H1 (cell line): ENCODE data around the gene ZNG1B. TPM values are rescaled to one million over a fixed set of nuclear protein-coding genes. Genes with fewer than 3 reads are reported as not detected.

Experiments used
- CTCF ChIA-PET: fragments of 300-600 bp; sonication (Branson Sonifier 250); formaldehyde crosslinking; loops from one replicate; lab custom pipeline; 2021; ENCODE audit not compliant: partially characterized antibody; lab: Charles Lee
- POLR2A ChIA-PET: fragments of 300-600 bp; sonication (Branson Sonifier 250); formaldehyde crosslinking; loops from one replicate; lab custom pipeline; 2021; ENCODE audit warnings: inconsistent platforms; ENCODE audit not compliant: partially characterized antibody; lab: Charles Lee
- DNase-seq, 2 experiments: peaks; one replicate each; pipeline versions ENCODE4 v3.0.0 to v3.0.0-alpha.2; 2010 to 2022; ENCODE audit warnings: low spot score in 2 of 2, low read depth in 1 of 2, mixed read lengths in 1 of 2
- FAIRE-seq: peaks from 2 replicates; lab custom pipeline; 2011; peaks lifted over from hg19 to GRCh38; lab: Jason Lieb, UNC
- H2AFZ ChIP-seq: 2 replicates; pipeline ENCODE4 v1.8.1; 2012; ENCODE audit warnings: low read length, inconsistent platforms
- H2AK5ac ChIP-seq: 2 replicates; pipeline ENCODE4 v1.6.1; 2013; ENCODE audit warnings: low read depth, low read length
- H2BK120ac ChIP-seq: replicated peaks from 2 replicates; pipeline ENCODE3; 2013; ENCODE audit warnings: low read depth, low read length, inconsistent platforms
- H2BK12ac ChIP-seq: 2 replicates; pipeline ENCODE4 v1.6.1; 2013; ENCODE audit warnings: low read depth, low read length
- H2BK15ac ChIP-seq: 2 replicates; pipeline ENCODE4 v1.6.1; 2013; ENCODE audit warnings: low read length
- H2BK20ac ChIP-seq: 2 replicates; pipeline ENCODE4 v1.6.1; 2013; ENCODE audit warnings: low read length
- H2BK5ac ChIP-seq: 2 replicates; pipeline ENCODE4 v1.6.1; 2013; ENCODE audit warnings: low read depth, low read length
- H3K14ac ChIP-seq: 2 replicates; pipeline ENCODE4 v1.6.1; 2013; ENCODE audit warnings: inconsistent platforms; ENCODE audit not compliant: insufficient read length
- H3K18ac ChIP-seq: 2 replicates; pipeline ENCODE4 v1.6.1; 2013; ENCODE audit warnings: low read length; ENCODE audit errors: extremely low read depth
- H3K23ac ChIP-seq: 2 replicates; pipeline ENCODE4 v1.6.1; 2013; ENCODE audit warnings: inconsistent platforms; ENCODE audit not compliant: insufficient read length
- H3K23me2 ChIP-seq: 2 replicates; pipeline ENCODE4 v1.6.1; 2013; ENCODE audit warnings: low read depth, low read length
- H3K27ac ChIP-seq: 2 replicates; pipeline ENCODE4 v1.6.1; 2011; ENCODE audit warnings: low read depth, low read length, inconsistent platforms
- H3K27me3 ChIP-seq, 4 experiments: replicated peaks in 1 of 4; 1 replicate in 1 of 4; 2 replicates in 3 of 4; pipeline versions ENCODE4 v1.6.1 to v1.8.1; 2011 to 2013; ENCODE audit warnings: low read length in 3 of 4, mild to moderate bottlenecking in 3 of 4, inconsistent platforms in 2 of 4, mixed read lengths in 2 of 4, moderate library complexity in 1 of 4; ENCODE audit not compliant: control insufficient read depth in 3 of 4, insufficient read depth in 3 of 4; ENCODE audit errors: extremely low read depth in 1 of 4
- H3K36me3 ChIP-seq, 4 experiments: 2 replicates each; pipeline versions ENCODE4 v1.6.1 to v1.8.1; 2011 to 2013; ENCODE audit warnings: mild to moderate bottlenecking in 4 of 4, low read length in 3 of 4, moderate library complexity in 2 of 4, control low read depth in 1 of 4, inconsistent platforms in 1 of 4; ENCODE audit not compliant: insufficient read depth in 4 of 4, control insufficient read depth in 2 of 4
- H3K4ac ChIP-seq: replicated peaks from 2 replicates; pipeline ENCODE3; 2013; ENCODE audit warnings: low read length, low read depth, mixed read lengths, inconsistent platforms; ENCODE audit not compliant: insufficient read length
- H3K4me1 ChIP-seq, 4 experiments: replicated peaks in 1 of 4; 1 replicate in 1 of 4; 2 replicates in 3 of 4; pipeline versions ENCODE4 v1.6.1 to v1.8.1; 2011 to 2013; ENCODE audit warnings: low read length in 3 of 4, inconsistent platforms in 2 of 4, mixed read lengths in 1 of 4; ENCODE audit not compliant: insufficient read depth in 4 of 4, control insufficient read depth in 3 of 4
- H3K4me2 ChIP-seq, 2 experiments: 2 replicates each; pipeline versions ENCODE4 v1.6.1 to v1.8.1; 2011 to 2013; ENCODE audit warnings: low read depth in 2 of 2, low read length in 2 of 2, control low read depth in 1 of 2, inconsistent platforms in 1 of 2, mild to moderate bottlenecking in 1 of 2; ENCODE audit not compliant: insufficient read depth in 1 of 2
- H3K4me3 ChIP-seq, 4 experiments: fragments of 200-600, 300-600 bp in 1 of 4; sonication (generic), shearing (Covaris generic), sonication (Bioruptor Twin) in 1 of 4; 2 replicates each; pipeline versions ENCODE4 v1.5.1 to v1.8.1; 2011 to 2016; ENCODE audit warnings: low read length in 4 of 4, low read depth in 3 of 4, control low read depth in 2 of 4, inconsistent platforms in 2 of 4, mild to moderate bottlenecking in 2 of 4, mixed read lengths in 1 of 4, moderate library complexity in 1 of 4; ENCODE audit not compliant: insufficient read depth in 2 of 4; ENCODE audit errors: extremely low read depth in 1 of 4
- H3K56ac ChIP-seq: replicated peaks from 2 replicates; pipeline ENCODE3; 2013; ENCODE audit warnings: low read depth, mild to moderate bottlenecking, mixed read lengths, low read length, inconsistent platforms; ENCODE audit not compliant: insufficient read length
- H3K79me1 ChIP-seq: 2 replicates; pipeline ENCODE4 v1.6.1; 2013; ENCODE audit warnings: low read depth, low read length, control low read depth
- H3K79me2 ChIP-seq, 2 experiments: 2 replicates each; pipeline versions ENCODE4 v1.6.1 to v1.8.1; 2012 to 2013; ENCODE audit warnings: low read length in 2 of 2, mild to moderate bottlenecking in 2 of 2, inconsistent platforms in 1 of 2; ENCODE audit not compliant: insufficient read depth in 2 of 2, control insufficient read depth in 1 of 2
- H3K9ac ChIP-seq, 4 experiments: replicated peaks in 1 of 4; 1 replicate in 1 of 4; 2 replicates in 3 of 4; pipeline versions ENCODE4 v1.6.1 to v1.8.1; 2011 to 2013; ENCODE audit warnings: low read depth in 3 of 4, low read length in 3 of 4, control low read depth in 2 of 4, mild to moderate bottlenecking in 2 of 4, moderate library complexity in 2 of 4, inconsistent platforms in 1 of 4; ENCODE audit errors: extremely low read depth in 1 of 4
- H3K9me3 ChIP-seq, 2 experiments: 2 replicates each; pipeline versions ENCODE4 v1.6.1 to v1.8.1; 2012 to 2013; ENCODE audit warnings: mild to moderate bottlenecking in 2 of 2, moderate library complexity in 2 of 2, control low read depth in 1 of 2, inconsistent platforms in 1 of 2, low read depth in 1 of 2, low read length in 1 of 2, mixed read lengths in 1 of 2; ENCODE audit not compliant: insufficient read depth in 2 of 2
- H4K20me1 ChIP-seq, 2 experiments: replicated peaks in 1 of 2; 2 replicates each; pipeline versions ENCODE3 to v1.8.1; 2011 to 2013; ENCODE audit warnings: inconsistent platforms in 2 of 2, low read length in 2 of 2, mild to moderate bottlenecking in 1 of 2; ENCODE audit not compliant: insufficient read depth in 2 of 2, control insufficient read depth in 1 of 2
- H4K5ac ChIP-seq: 2 replicates; pipeline ENCODE4 v1.6.1; 2013; ENCODE audit warnings: low read length, low read depth, mixed read lengths, inconsistent platforms; ENCODE audit not compliant: insufficient read length
- H4K8ac ChIP-seq: 2 replicates; pipeline ENCODE4 v1.8.0; 2013; ENCODE audit warnings: mild to moderate bottlenecking, moderate library complexity, low read length, inconsistent platforms; ENCODE audit not compliant: insufficient read depth; ENCODE audit errors: extremely low read depth
- H4K91ac ChIP-seq: replicated peaks from 2 replicates; pipeline ENCODE3; 2013; ENCODE audit warnings: low read length, mixed read lengths, inconsistent platforms; ENCODE audit not compliant: insufficient read length
- ATF2 ChIP-seq: IDR thresholded peaks from 2 replicates; pipeline ENCODE4 v1.6.1; 2012; ENCODE audit warnings: low read length, inconsistent platforms
- BCL11A ChIP-seq, 2 experiments: IDR thresholded peaks; one replicate each; pipeline ENCODE4 v1.6.1; 2011; ENCODE audit warnings: low read depth in 2 of 2, low read length in 2 of 2, mild to moderate bottlenecking in 2 of 2
- BRCA1 ChIP-seq: IDR thresholded peaks from 2 replicates; pipeline ENCODE4 v1.6.1; 2012; ENCODE audit warnings: low read depth, low read length, improper control_type of control experiment
- CBX8 ChIP-seq: fragments of 300-800, 300-1000 bp; sonication (generic); IDR thresholded peaks from 2 replicates; pipeline ENCODE4 v1.7.1; 2016; ENCODE audit warnings: low read depth, low read length, borderline replicate concordance
- CTCF ChIP-seq, 3 experiments: IDR thresholded peaks; 1 replicate in 2 of 3; 2 replicates in 1 of 3; pipeline versions ENCODE4 v1.5.1 to v1.6.1; 2011; ENCODE audit warnings: low read length in 3 of 3, mild to moderate bottlenecking in 3 of 3, inconsistent platforms in 2 of 3, low read depth in 1 of 3, moderate library complexity in 1 of 3; ENCODE audit not compliant: insufficient read depth in 1 of 3; ENCODE audit errors: control extremely low read depth in 1 of 3
- EZH2 ChIP-seq: fragments of 200-600 bp; sonication (generic); IDR thresholded peaks from 2 replicates; pipeline ENCODE4 v1.7.1; 2012; ENCODE audit warnings: low read depth, mild to moderate bottlenecking, moderate library complexity, low read length, inconsistent platforms; ENCODE audit not compliant: severe bottlenecking
- POLR2AphosphoS5 ChIP-seq: IDR thresholded peaks from 2 replicates; pipeline ENCODE4 v1.6.1; 2011; ENCODE audit warnings: low read depth, low read length
- RXRA ChIP-seq: IDR thresholded peaks from 2 replicates; pipeline ENCODE4 v1.6.1; 2011; ENCODE audit warnings: low read depth, mild to moderate bottlenecking, low read length, moderate library complexity; ENCODE audit not compliant: insufficient read depth
- SIRT6 ChIP-seq: IDR thresholded peaks from one replicate; pipeline ENCODE4 v1.7.1; 2012; ENCODE audit warnings: low read length, inconsistent platforms
- ZNF274 ChIP-seq: IDR thresholded peaks from 2 replicates; pipeline ENCODE4 v1.7.0; 2012; ENCODE audit warnings: low read length, borderline replicate concordance; ENCODE audit errors: extremely low read depth
- WGBS, 2 experiments: shearing (Covaris generic) in 1 of 2; methylation state at CpG; one replicate each; pipeline versions ENCODE4 v1.1.6 to v1.1.7; 2013 to 2015; ENCODE audit warnings: low lambda C conversion rate in 2 of 2, mixed read lengths in 2 of 2, inconsistent platforms in 1 of 2, low coverage in 1 of 2, missing lambda C conversion rate in 1 of 2; ENCODE audit not compliant: insufficient replicate concordance in 2 of 2, insufficient coverage in 1 of 2, insufficient read length in 1 of 2; ENCODE audit errors: extremely low coverage in 1 of 2, missing lambda C conversion rate in 1 of 2; 5-methylcytosine and 5-hydroxymethylcytosine counted together
- polyA plus RNA-seq, 7 experiments: library from polyadenylated mRNA; depleted of rRNA in 3 of 7; stranded (reverse) in 5 of 7; unstranded in 2 of 7; fragments of >200 nt in 5 of 7; fragments of 200-250 nt in 2 of 7; gene quantifications; 1 replicate in 5 of 7; 2 replicates in 1 of 7; 4 replicates in 1 of 7; pipeline versions ENCODE4 v1.2.1 to v1.2.3, GENCODE V29; 2011 to 2013; ENCODE audit warnings: missing spikeins in 2 of 7, mixed read lengths in 2 of 7
- total RNA-seq: library from RNA; stranded (reverse); fragmentation: NEBNext Ultra II Directional; extraction: Animal tissue kit (Norgen Biotek cat#: 25700); gene quantifications from 2 replicates; pipeline ENCODE4 v1.2.1, GENCODE V29; 2021

ZNG1B gene
- total and polyA plus RNA-seq, 2 of the 8 experiments (the other 6 are each of a cell fraction or from before 2014, with no cell fraction given) = 12.8 to 32.7 TPM

DNA sequence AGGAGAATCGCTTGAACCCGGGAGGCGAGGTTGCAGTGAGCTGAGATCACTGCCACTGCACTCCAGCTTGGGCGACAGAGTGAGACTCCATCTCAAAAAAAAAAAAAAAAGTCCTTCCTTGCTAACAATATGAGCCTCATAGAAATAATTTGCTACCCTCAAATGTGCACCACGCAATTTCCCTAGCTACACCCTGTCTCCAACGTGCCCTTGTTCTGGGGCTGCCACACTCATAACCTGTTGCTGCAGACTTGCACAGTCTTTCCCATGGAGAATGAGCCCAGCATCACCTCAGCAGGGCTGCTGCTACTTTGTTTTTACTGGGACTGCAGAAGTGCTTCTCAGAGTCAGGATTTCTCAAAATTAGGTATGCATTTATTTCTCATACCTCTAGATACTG lies 46.4 kb upstream of the ZNG1B start:
- Histone ChIP-seq H2AFZ (no peak overlapping the region), H2BK15ac (no peak overlapping the region), H2BK120ac (no peak overlapping the region), H3K79me1 (no peaks in the 10 kb centered on the region), H3K4me3 (no peak overlapping the region), H3K14ac (no peak overlapping the region), H2AK5ac (no peak overlapping the region), H3K23me2 (no peaks in the 10 kb centered on the region), H4K5ac (no peak overlapping the region), H3K27ac (no peak overlapping the region), H4K20me1 (no peaks in the 10 kb centered on the region), H3K9me3 (0 out of 4 replicates have a peak, but pooled peaks cover 0 to 2% of the 10 kb centered on the region in 2 experiments), H3K79me2 (no peaks in the 10 kb centered on the region), H3K9ac (no peak overlapping the region), H3K36me3 (no peaks in the 10 kb centered on the region), H2BK12ac (no peak overlapping the region), H4K8ac (no peak overlapping the region), H3K4ac (no peak overlapping the region), H2BK20ac (no peak overlapping the region), H3K27me3 (no peaks in the 10 kb centered on the region), H4K91ac (no peak overlapping the region), H3K56ac (no peak overlapping the region), H3K18ac (no peak overlapping the region), H3K4me1 (no peaks in the 10 kb centered on the region), H2BK5ac (no peak overlapping the region), H3K23ac (no peak overlapping the region), H3K4me2 (no peak overlapping the region)
- WGBS, 2 experiments = 97% methylated on average over 6 of the region's 6 CpGs; no CpG with 5 or more reads in 1 of the 2 experiments
- POLR2A ChIA-PET = no interaction called here
- DNase-seq (no peak), FAIRE-seq (no peak)
- CTCF ChIA-PET = interaction anchor here (0.6 to 3.7 kb wide), 29 partner anchors 9 to 1570 kb away, joined by 3 to 44 read pairs (median 4); no protein-coding TSS in a partner anchor
- no peak for TF ChIP-seq ZNF274
- no peak for TF ChIP-seq CTCF (IDR thresholded peaks at IDR 0.05; ENCODE audit: control extremely low read depth in 1 of 3, insufficient read depth in 1 of 3, low read depth in 1 of 3, low read length in 3 of 3)
- TF ChIP-seq ATF2 = no peak
- no peak for TF ChIP-seq CBX8
- TF ChIP-seq BRCA1 = no peak
- TF ChIP-seq BCL11A (IDR thresholded peaks at IDR 0.05; ENCODE audit: low read depth in 2 of 2, low read length in 2 of 2) = no peak
- TF ChIP-seq RXRA = no peak
- TF ChIP-seq SIRT6 = no peak
- TF ChIP-seq EZH2 = no peak
- TF ChIP-seq POLR2AphosphoS5 = no peak
